ENCODE data around the gene ANKRD44. TPM values are rescaled to one million over a fixed set of nuclear protein-coding genes. Genes with fewer than 3 reads are reported as not detected.
A peak's percentile ranks its signal among the peaks of the same experiment; 100 is the strongest.

ANKRD44 gene
- total RNA-seq, 1 donor from 2014 or later = 16.9 TPM

DNA sequence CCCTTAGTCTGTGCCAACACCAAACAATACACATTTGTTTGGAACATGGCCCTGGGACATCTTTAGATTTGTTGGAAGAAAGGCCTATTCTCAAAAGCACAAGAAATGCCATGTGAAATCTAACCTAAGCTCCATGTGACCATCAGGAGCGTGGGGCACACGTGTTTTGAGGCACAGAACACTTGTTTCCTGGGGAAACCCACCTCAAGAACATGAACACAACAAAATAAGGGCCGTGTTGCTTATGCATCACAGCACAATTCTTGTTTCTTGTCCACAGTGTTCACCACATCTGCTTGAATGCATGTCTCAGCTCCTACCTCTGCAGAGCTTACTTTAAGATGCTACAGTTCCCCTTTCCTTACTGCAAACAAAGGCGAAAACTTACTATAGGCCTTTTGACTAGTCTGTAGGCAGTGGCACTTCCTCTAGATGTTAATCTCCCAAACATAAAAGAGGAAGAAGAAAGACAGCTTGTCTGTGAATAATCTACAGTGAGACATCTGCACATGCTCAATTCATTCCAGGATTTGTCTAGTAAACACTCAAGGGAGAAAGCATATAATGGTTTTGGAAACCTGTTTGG lies 165.0 kb downstream of the ANKRD44 start:
- DNase-seq (ENCODE audit: low read depth) = no peak

DNA sequence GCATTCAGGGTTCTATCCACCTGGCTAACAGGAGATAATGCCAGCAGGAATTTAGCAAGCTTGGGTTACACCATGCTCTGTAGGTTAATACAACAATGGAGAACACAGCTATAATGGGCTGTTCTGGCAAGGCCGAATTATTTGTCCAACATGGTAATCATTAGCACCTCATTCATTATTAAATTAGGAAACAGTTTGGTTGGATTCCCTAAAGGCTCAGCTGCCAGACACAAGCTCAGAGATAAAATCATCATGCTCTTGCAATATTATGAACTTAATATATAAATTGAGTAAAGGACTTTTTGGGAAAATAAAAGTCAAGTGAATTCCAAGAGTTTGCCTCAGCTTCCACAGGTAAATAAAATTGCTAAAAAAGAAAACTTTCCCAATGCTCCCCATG lies 166.4 kb downstream of the ANKRD44 start:
- DNase-seq (ENCODE audit: low read depth) = no peak

DNA sequence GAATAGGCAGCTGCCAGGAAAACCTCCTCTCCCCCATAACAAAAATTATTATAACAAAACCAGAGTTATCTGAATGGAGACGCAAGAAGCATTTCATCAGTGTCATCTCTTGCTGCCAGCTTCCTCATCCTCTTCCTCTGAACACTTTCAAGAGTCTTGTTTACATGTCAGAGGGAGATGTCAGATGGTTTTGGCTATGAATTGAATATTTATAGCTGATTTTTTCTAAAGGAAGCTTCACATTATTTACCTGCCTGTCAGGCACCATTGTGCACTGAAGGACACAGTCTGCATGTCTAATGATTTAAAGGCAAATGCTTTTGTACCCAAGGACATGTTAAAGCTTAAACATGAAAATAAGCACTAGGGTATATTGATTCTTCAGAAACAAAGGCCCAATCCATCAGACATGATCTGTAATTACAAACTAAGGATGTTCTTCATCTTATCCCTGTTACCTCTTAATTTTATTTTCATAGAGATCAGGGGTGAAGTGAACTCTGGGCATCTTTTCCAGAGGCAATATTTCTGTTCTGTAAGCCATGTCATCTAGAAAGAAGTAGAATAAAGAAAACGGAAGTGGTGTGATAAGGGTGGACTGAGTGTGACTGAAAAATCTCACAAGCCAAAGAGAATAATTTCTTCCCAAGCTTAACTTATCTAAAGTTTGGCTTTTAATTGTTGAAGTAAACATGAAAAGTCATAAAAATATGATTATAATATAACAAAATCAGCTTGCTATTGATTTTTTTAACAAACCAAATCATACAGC lies 168.7 kb downstream of the ANKRD44 start:
- DNase-seq (ENCODE audit: low read depth) = no peak

GRCh38 chr2:197140045-197140444 lies 170.5 kb downstream of the ANKRD44 start:
- DNase-seq (ENCODE audit: low read depth) = no peak

- DNase-seq (ENCODE audit: low read depth) = no peak
These were observed 172.1 kb downstream of the ANKRD44 start for GRCh38 chr2:197138506-197138905.

DNA sequence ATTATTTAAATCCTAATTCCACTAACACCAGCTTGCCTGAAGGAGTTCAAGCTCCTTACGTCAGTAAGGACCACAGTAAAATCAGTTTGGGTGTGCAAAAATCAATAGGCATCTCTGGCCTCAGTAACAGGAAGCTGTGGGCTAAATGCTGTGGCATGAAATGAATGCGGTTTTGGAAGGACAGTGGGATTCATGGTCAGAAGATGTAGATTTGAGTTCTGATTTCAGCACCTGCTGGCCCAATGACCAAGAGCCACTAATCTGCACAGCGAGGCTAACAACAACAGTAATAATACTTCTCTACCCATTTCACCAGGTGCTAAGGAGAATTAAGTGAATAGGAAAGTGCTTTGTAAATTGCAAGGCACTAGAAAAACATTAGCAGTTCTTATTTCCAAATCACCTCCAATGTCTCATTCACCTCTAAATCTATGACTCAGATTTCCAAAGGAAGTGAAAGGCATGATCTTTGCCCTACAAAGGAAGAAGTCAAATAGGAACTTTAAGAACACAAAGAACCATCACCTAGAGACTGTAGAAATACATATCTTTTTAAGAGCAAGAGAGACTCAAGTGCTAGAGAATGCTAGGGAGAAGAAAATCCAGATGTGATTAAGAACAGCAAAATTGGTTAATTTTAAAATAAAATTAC lies 172.6 kb downstream of the ANKRD44 start:
- peak; percentile 57 for DNase-seq (ENCODE audit: low read depth)

- peak; percentile 52 for DNase-seq (ENCODE audit: low read depth)
These were observed 173.3 kb downstream of the ANKRD44 start for GRCh38 chr2:197137231-197137630.

GRCh38 chr2:197136452-197136851 lies 174.1 kb downstream of the ANKRD44 start:
- DNase-seq (ENCODE audit: low read depth) = no peak

DNA sequence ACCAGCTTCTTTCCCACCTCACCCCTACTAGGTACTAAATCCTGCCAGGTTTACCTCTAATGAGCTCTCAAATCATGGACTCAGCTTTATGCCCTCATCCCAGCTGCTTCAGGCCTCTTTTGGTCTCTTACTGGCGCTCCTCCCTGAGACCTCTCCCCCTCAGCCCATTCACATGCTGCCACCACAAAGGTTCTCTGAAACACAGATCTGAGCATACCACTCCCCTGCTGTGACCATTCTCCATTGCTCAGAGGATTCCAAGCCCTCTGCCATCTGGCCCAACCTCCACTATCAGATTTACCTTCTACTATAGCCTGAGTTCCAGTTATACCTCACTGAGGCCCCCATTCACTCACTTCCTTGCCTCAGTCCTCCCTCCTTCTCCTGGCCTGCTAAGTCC lies 174.8 kb downstream of the ANKRD44 start:
- DNase-seq (ENCODE audit: low read depth) = no peak

DNA sequence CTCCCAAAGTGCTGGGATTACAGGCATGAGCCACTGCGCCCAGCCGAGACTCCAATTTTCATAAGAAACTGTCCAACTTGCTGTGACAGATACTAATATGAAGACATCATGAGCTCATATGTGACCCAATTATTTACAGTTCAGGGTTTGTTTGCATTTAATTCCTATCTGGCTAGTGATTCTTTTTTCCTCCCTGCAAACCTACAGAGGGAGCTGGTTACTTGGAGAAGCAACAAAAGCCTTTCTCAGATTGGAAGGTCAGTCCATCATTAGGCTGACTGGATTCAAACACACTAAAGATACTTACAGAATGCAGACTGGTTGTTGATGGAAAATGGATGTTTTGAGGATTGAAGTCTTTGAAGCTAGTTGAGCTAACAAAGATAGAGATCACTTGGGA lies 176.4 kb downstream of the ANKRD44 start:
- DNase-seq (ENCODE audit: low read depth) = no peak

- DNase-seq (ENCODE audit: low read depth) = no peak
These were observed 179.1 kb downstream of the ANKRD44 start for GRCh38 chr2:197131558-197131855.

- DNase-seq (ENCODE audit: low read depth) = no peak
These were observed 180.3 kb downstream of the ANKRD44 start for GRCh38 chr2:197130318-197130717.

DNA sequence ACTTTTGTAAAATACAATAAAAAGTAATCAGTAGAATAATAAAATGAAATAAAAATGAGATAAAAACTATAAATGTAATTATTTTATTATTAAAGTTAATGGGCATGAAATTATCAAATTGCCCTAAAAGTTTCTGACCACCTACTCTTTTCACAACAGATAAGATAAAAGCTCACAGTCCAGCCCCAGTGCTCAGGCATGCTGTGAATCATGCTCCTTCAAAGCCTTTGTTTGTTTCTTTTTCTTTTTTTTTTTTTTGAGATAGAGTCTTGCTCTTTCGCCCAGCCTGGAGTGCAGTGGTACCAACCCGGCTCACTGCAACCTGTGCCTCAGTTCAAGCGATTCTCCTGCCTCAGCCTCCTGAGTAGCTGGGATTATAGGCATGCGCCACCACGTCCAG lies 181.7 kb downstream of the ANKRD44 start:
- DNase-seq (ENCODE audit: low read depth) = no peak

DNA sequence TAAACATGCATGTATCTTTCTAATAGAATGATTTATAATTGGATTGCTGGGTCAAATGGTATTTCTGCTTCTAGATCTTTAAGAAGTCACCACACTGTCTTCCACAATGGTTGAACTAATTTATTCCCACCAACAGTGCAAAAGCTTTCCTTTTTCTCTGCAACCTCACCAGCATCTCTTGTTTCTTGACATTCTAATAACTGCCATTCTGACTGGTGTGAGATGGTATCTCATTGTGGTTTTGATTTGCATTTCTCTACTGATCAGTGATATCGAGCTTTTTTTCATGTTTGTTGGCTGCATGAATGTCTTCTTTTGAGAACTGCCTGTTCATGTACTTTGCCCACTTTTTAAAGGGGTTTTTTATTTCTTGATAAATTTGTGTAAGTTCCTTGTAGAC lies 182.5 kb downstream of the ANKRD44 start:
- DNase-seq (ENCODE audit: low read depth) = no peak

DNA sequence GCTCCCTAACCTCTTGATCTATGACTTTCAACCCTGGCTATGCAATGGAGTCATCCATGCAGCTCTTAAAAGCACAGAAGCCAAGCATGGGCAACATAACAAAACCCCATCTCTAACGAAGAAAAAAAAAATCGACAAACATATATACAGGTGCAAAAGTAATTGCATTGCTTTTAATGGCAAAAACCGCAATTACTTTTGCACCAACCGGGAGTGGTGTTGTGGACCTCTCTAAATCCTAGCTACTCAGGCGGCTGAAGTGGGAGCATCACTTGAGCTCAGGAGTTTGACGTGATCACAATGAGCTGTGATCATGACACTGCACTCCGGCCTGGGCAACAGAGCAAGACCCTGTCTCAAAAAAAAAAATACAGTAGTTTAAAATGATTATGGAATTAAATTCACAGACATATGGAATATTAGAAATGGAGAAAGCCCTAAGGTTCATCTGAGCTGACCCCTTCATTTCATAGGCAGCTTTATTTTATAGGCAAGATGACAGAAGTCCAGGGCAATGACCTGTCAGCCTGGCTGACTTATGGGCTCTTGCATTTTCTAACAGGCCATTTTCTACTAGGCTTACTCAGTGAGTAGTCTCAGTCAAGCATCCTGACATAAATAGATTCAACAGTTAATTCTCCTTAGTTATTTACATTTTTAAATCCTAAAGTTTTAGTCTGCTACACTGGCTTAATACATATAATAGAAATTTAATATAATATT lies 183.8 kb downstream of the ANKRD44 start:
- no peak for DNase-seq (ENCODE audit: low read depth)

DNA sequence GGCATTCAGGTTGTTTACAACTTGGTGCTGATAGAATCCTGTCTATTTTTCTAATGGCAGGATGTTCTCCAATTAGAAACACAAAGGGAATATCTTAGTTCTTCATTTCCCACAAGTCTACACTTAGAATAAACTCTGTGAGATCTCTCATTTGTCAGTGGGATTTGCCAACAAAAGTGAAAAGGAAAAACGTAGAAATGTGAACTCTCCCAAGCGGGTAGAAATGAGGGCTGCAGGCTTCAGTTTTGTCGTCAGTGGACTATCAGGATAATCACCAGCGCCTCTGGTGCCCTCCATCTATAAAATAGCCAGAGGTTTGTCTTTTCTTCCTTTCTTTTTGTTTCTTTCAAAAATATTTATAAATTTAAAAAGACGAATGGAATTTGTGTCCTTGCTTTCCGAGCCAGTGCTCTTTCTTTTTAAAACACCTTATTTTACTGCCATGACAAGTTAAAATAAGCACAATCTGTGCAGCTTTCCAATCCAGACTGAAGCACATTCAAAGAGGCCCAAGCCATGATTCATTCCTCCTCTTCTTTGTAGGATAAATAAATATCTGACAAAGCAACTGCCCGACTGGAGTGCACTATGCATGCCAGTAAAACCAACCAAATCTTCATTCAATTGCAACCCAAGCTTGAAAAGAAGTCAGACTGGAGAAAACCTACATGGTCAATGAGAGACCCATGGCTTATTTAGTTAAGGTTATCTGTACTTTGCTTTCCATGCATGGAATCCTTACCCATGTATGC lies 185.8 kb downstream of the ANKRD44 start:
- DNase-seq (ENCODE audit: low read depth) = no peak

DNA sequence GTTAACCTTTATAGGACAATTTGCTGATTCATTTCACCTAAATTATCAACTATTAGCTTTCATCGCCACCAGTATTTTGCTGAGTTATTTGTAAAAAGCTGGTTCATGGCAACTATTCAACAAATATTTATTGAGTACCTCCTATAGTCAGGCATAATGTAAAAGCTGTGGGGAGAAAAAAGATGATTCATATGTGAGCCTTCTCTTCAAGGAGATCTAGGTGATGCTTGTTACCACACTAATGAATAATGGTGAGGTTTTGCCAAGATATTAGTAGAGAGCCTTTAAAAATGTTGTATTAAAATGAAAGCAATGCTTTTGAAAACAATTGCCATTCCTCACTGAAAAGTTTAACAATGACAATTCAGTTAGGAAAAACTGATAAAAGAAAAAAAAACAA lies 187.8 kb downstream of the ANKRD44 start:
- no peak for DNase-seq (ENCODE audit: low read depth)

- no peak for DNase-seq (ENCODE audit: low read depth)
These were observed 188.7 kb downstream of the ANKRD44 start for GRCh38 chr2:197121756-197122385.

DNA sequence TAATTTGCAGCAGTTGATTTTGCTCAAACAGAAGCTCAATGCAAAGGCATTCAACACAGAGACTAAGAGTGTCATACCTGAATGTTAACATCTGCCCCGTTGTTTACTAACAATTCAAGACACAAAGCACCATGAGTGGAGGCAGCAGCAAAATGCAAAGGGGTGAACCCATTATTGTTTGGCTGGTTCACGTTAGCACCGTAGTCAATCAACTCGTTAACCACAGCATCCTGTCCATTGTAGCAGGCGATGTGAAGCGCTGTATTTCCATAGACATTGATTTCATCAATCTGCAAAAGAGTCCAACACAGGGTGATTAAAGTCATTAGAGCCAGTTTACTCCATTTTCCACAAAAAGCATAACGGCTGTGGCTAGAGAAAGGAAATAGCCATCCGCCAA lies 189.3 kb downstream of the ANKRD44 start:
- DNase-seq (ENCODE audit: low read depth) = no peak

- no peak for DNase-seq (ENCODE audit: low read depth)
These were observed 194.2 kb downstream of the ANKRD44 start for GRCh38 chr2:197116306-197116879.

DNA sequence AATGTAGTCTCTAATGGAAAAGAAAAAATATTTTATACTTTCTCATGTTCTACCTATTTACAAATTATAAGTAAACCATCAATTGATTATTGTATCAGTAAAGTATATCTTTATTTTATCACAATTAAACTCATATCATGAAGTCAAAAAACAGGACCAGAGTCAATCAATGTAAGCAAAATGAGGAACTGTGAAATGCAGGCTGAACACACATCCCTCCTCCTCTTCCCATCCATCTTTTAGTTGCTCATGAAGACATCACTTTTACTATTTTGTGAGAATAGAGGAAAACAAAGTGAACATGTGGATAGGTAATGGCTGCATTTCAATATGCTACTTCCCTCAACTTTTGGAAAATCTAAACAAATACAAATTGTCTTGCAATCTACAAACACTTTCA lies 195.3 kb downstream of the ANKRD44 start:
- DNase-seq (ENCODE audit: low read depth) = no peak

Data from renal cortical epithelial cell (primary cell).